Neural cell (in vitro differentiated cells): Measurements from ENCODE around the gene PEA15.
A peak's percentile ranks its signal among the peaks of the same experiment; 100 is the strongest.

ENCODE experiments used
- EP300 ChIP-seq: fragments of 450-650 bp; conservative IDR thresholded peaks from 2 replicates; pipeline ENCODE4 v1.6.1; 2014; ENCODE audit warnings: antibody characterized with exemption, mild to moderate bottlenecking, moderate library complexity; ENCODE audit not compliant: poor library complexity, severe bottlenecking
- EZH2 ChIP-seq: fragments of 200-600, 300-800 bp; shearing (Covaris generic), sonication (generic); IDR thresholded peaks from 2 replicates; pipeline ENCODE4 v1.6.1; 2014; ENCODE audit warnings: antibody characterized with exemption, low read length, borderline replicate concordance, mild to moderate bottlenecking; ENCODE audit not compliant: insufficient read depth, poor library complexity, severe bottlenecking
- REST ChIP-seq: IDR thresholded peaks from 2 replicates; pipeline ENCODE4 v1.6.1; 2012; ENCODE audit warnings: borderline replicate concordance
- SMC3 ChIP-seq: fragments of 450-650 bp; conservative IDR thresholded peaks from 2 replicates; pipeline ENCODE4 v1.6.1; 2014; ENCODE audit warnings: antibody characterized with exemption, mild to moderate bottlenecking, moderate library complexity; ENCODE audit not compliant: poor library complexity
- TF ChIP-seq, protein P1 (sequence below): fragments of 450-650 bp; IDR thresholded peaks from 2 replicates; pipeline ENCODE4 v1.5.1; 2014; ENCODE audit warnings: antibody characterized with exemption, mild to moderate bottlenecking, moderate library complexity; ENCODE audit not compliant: poor library complexity, severe bottlenecking

- TF ChIP-seq EP300 (no peak), EZH2 (no peak), REST (no peak), SMC3 (peak; percentile 16)
- TF ChIP-seq, protein P1, sequence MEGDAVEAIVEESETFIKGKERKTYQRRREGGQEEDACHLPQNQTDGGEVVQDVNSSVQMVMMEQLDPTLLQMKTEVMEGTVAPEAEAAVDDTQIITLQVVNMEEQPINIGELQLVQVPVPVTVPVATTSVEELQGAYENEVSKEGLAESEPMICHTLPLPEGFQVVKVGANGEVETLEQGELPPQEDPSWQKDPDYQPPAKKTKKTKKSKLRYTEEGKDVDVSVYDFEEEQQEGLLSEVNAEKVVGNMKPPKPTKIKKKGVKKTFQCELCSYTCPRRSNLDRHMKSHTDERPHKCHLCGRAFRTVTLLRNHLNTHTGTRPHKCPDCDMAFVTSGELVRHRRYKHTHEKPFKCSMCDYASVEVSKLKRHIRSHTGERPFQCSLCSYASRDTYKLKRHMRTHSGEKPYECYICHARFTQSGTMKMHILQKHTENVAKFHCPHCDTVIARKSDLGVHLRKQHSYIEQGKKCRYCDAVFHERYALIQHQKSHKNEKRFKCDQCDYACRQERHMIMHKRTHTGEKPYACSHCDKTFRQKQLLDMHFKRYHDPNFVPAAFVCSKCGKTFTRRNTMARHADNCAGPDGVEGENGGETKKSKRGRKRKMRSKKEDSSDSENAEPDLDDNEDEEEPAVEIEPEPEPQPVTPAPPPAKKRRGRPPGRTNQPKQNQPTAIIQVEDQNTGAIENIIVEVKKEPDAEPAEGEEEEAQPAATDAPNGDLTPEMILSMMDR, result peak; percentile 28
These were observed 43.0 kb upstream of the PEA15 start for GRCh38 chr1:160161965-160162705.
